ENCODE results near the gene TMPRSS2. TPM values are rescaled to one million over a fixed set of nuclear protein-coding genes. Genes with fewer than 3 reads are reported as not detected.
A peak's percentile ranks its signal among the peaks of the same experiment; 100 is the strongest.

The TMPRSS2 gene
- total RNA-seq, 1 experiment from 2014 or later = 71.0 TPM

DNA sequence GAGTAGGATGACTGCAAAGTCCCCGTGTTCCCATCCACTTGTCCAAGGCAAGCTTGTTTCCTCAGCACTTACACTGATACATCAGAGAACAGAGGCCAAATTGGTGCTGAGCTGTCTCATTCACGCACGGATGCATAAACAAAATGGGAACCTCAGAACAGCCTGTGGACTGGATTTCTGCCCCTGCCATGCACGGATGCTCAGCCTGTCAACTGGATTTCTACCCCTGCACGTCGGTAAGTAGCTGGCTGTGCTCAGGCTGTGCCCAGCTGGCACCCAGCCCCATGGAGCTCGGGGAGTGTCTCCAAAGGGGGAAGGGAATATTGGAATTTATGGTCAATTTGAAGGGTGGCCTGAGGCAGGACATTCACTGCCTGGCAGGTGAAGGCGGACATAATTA, 40.8 kb upstream of the TMPRSS2 start:
- no peaks in the 10 kb centered on the region for H3K27me3 Mint-ChIP-seq (ENCODE audit: insufficient read depth, unreplicated experiment)
- peaks cover 31% of the 10 kb centered on the region for H3K4me1 Mint-ChIP-seq (ENCODE audit: low read depth, unreplicated experiment)
- no peaks in the 10 kb centered on the region for H3K36me3 Mint-ChIP-seq (ENCODE audit: insufficient read depth, unreplicated experiment)
- ChIA-PET POLR2A (no interaction called here), CTCF (no interaction called here)
- no peak for TF ChIP-seq CTCF (IDR thresholded peaks at IDR 0.05; ENCODE audit: insufficient read depth in 1 of 2, low read depth in 1 of 2, low read length in 1 of 2, severe bottlenecking in 1 of 2, unreplicated experiment in 1 of 2)
- Histone ChIP-seq H3K4me3 (ENCODE audit: low read depth, low read length) (no peak overlapping the region), H3K4me1 (peaks cover 17% of the 10 kb centered on the region), H3K36me3 (ENCODE audit: control insufficient read depth, insufficient read depth, low read length) (no peaks in the 10 kb centered on the region), H3K27me3 (replicated peaks; ENCODE audit: control insufficient read depth, insufficient read depth, low read length) (no peaks in the 10 kb centered on the region), H3K9me3 (no peaks in the 10 kb centered on the region)
- H3K27ac Mint-ChIP-seq (ENCODE audit: unreplicated experiment) = no peak overlapping the region
- DNase-seq = no peak
- peaks cover 8% of the 10 kb centered on the region for H3K9me3 Mint-ChIP-seq (ENCODE audit: unreplicated experiment)
- intact Hi-C loops (cut with micrococcal nuclease; ENCODE audit: unreplicated experiment) = no loop called here
- BruUV-seq (replicated peaks) = no TSS peak
- H3K4me3 Mint-ChIP-seq (ENCODE audit: unreplicated experiment) = no peak overlapping the region

GRCh38 chr21:41547111-41547510, 39.2 kb upstream of the TMPRSS2 start:
- Mint-ChIP-seq H3K27ac (ENCODE audit: unreplicated experiment) (no peak overlapping the region), H3K27me3 (ENCODE audit: insufficient read depth, unreplicated experiment) (no peaks in the 10 kb centered on the region), H3K4me3 (ENCODE audit: unreplicated experiment) (no peak overlapping the region), H3K36me3 (ENCODE audit: insufficient read depth, unreplicated experiment) (no peaks in the 10 kb centered on the region), H3K4me1 (ENCODE audit: low read depth, unreplicated experiment) (peaks cover 40% of the 10 kb centered on the region), H3K9me3 (ENCODE audit: unreplicated experiment) (peaks cover 3% of the 10 kb centered on the region)
- H3K4me1 ChIP-seq = peaks cover 20% of the 10 kb centered on the region
- no TSS peak for BruUV-seq (replicated peaks)
- ChIA-PET POLR2A (no interaction called here), CTCF (no interaction called here)
- DNase-seq = no peak
- intact Hi-C loops (cut with micrococcal nuclease; ENCODE audit: unreplicated experiment) = no loop called here
- TF ChIP-seq CTCF (IDR thresholded peaks at IDR 0.05; ENCODE audit: insufficient read depth in 1 of 2, low read depth in 1 of 2, low read length in 1 of 2, severe bottlenecking in 1 of 2, unreplicated experiment in 1 of 2) = no peak
- no peak overlapping the region for H3K4me3 ChIP-seq (ENCODE audit: low read depth, low read length)
- no peaks in the 10 kb centered on the region for H3K27me3 ChIP-seq (replicated peaks; ENCODE audit: control insufficient read depth, insufficient read depth, low read length)
- H3K9me3 ChIP-seq = no peaks in the 10 kb centered on the region
- no peaks in the 10 kb centered on the region for H3K36me3 ChIP-seq (ENCODE audit: control insufficient read depth, insufficient read depth, low read length)

DNA sequence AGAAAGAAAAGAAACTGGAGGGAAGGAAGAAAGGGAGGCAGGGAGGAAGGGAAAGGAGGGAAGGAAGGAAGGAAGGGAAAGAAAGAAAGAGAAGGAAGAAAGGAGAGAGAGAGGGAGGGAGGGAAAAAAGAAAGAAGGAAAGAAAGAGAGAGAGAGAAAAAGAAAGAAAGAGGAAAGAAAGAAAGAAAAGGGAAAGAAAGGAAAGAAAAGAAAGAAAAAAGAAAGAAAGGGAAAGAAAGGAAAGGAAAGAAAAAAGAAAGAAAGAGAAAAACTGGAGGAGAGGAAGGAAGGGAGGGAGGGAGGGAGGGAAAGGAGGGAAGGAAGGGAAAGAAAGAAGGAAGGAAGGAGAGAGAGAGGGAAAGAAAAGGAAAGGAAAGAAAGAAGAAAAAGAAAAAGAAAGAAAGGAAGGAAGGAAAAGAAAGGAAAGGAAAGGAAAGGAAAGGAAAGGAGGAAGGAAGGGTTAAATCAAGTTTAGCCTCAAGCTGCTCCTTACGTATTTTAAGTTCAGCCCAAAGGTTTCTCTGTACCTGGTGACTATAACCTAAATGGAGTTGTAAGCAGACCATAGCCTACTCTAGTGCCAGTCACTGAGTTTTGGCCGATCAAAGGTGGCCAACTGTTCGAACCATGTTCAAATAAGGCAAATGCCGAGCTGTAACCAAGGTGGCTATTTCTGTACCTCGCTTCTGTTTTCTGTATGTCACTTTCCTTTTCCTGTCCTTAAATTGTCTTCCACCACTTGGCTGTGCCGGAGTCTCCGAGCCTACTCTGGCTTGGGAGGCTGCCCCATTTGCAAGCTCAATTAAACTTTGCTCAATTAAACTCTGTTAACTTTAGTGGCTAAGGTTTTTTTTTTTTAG, 37.8 kb upstream of the TMPRSS2 start:
- H3K27ac Mint-ChIP-seq (ENCODE audit: unreplicated experiment) = peak overlapping the region; percentile 40
- no peak for TF ChIP-seq CTCF (IDR thresholded peaks at IDR 0.05; ENCODE audit: insufficient read depth in 1 of 2, low read depth in 1 of 2, low read length in 1 of 2, severe bottlenecking in 1 of 2, unreplicated experiment in 1 of 2)
- H3K4me1 Mint-ChIP-seq (ENCODE audit: low read depth, unreplicated experiment) = peaks cover 40% of the 10 kb centered on the region
- H3K27me3 ChIP-seq (replicated peaks; ENCODE audit: control insufficient read depth, insufficient read depth, low read length) = no peaks in the 10 kb centered on the region
- no peak overlapping the region for H3K4me3 Mint-ChIP-seq (ENCODE audit: unreplicated experiment)
- no peaks in the 10 kb centered on the region for H3K36me3 ChIP-seq (ENCODE audit: control insufficient read depth, insufficient read depth, low read length)
- H3K4me1 ChIP-seq = peaks cover 20% of the 10 kb centered on the region
- no TSS peak for BruUV-seq (replicated peaks)
- H3K9me3 Mint-ChIP-seq (ENCODE audit: unreplicated experiment) = no peaks in the 10 kb centered on the region
- CTCF ChIA-PET = no interaction called here
- intact Hi-C loops (cut with micrococcal nuclease; ENCODE audit: unreplicated experiment) = no loop called here
- no peaks in the 10 kb centered on the region for H3K36me3 Mint-ChIP-seq (ENCODE audit: insufficient read depth, unreplicated experiment)
- no peak overlapping the region for H3K4me3 ChIP-seq (ENCODE audit: low read depth, low read length)
- no peak for DNase-seq
- POLR2A ChIA-PET = no interaction called here
- no peaks in the 10 kb centered on the region for H3K27me3 Mint-ChIP-seq (ENCODE audit: insufficient read depth, unreplicated experiment)
- no peaks in the 10 kb centered on the region for H3K9me3 ChIP-seq

All from Caco-2 (cell line).